Urinary bladder (tissue), 4 donors: ENCODE measurements around the gene BNC2. TPM values are rescaled to one million over a fixed set of nuclear protein-coding genes. Genes with fewer than 3 reads are reported as not detected.
"Not testable (repeated sequence)": the region's sequence is repeated elsewhere in the genome, so short reads cannot be mapped to it uniquely, and the experiment has no call there.

Experiments used
- DNase-seq: peaks from one replicate; pipeline ENCODE4 v3.0.0-alpha.2; 2015; ENCODE audit errors: extremely low spot score
- H3K27ac ChIP-seq: one replicate; pipeline ENCODE4 v1.5.1; 2013; ENCODE audit warnings: low read depth, mild to moderate bottlenecking, moderate library complexity
- H3K36me3 ChIP-seq: one replicate; pipeline ENCODE4 v1.6.1; 2013; ENCODE audit warnings: mild to moderate bottlenecking, moderate library complexity; ENCODE audit not compliant: insufficient read depth
- H3K4me1 ChIP-seq: one replicate; pipeline ENCODE4 v1.6.1; 2013; ENCODE audit warnings: mild to moderate bottlenecking, moderate library complexity; ENCODE audit not compliant: insufficient read depth
- H3K4me3 ChIP-seq: one replicate; pipeline ENCODE4 v1.5.1; 2013; ENCODE audit warnings: low read depth, low read length
- WGBS: extraction: QIAGEN DNeasy Blood & Tissue Kit; methylation state at CpG from one replicate; pipeline ENCODE4 v1.1.7; 2013; 5-methylcytosine and 5-hydroxymethylcytosine counted together
- polyA plus RNA-seq: library from polyadenylated mRNA; stranded (reverse); fragments of 200-250 nt; gene quantifications from one replicate; pipeline ENCODE4 v1.2.3, GENCODE V29; 2013
- total RNA-seq: library from RNA; depleted of rRNA; stranded (reverse); fragments of >200 nt; gene quantifications from one replicate; pipeline ENCODE4 v1.2.3, GENCODE V29; 2014
- donor health status: healthy with polysubstance abuse.
- donor health status: healthy.

Gene BNC2
- total and polyA plus RNA-seq, 2 donors: 10.7 to 69.5 TPM

GRCh38 chr9:16482764-16483163 lies 387.7 kb downstream of the BNC2 start:
- no peak overlapping the region for H3K27ac ChIP-seq
- H3K36me3 ChIP-seq: no peaks in the 10 kb centered on the region
- H3K4me1 ChIP-seq: no peaks in the 10 kb centered on the region
- DNase-seq: no peak
- 95% methylated on average over 6 of the region's 6 CpGs for WGBS
- no peak overlapping the region for H3K4me3 ChIP-seq

- not testable (repeated sequence) for H3K36me3 ChIP-seq, H3K27ac ChIP-seq
- 98% methylated on average over 20 of the region's 20 CpGs for WGBS
Observed at GRCh38 chr9:16480584-16480983, 389.9 kb downstream of the BNC2 start.

GRCh38 chr9:16475996-16476395 lies 394.5 kb downstream of the BNC2 start:
- H3K27ac ChIP-seq: no peak overlapping the region
- no peaks in the 10 kb centered on the region for H3K36me3 ChIP-seq
- WGBS: 91% methylated on average over 7 of the region's 7 CpGs
- H3K4me3 ChIP-seq: no peak overlapping the region
- DNase-seq: no peak
- H3K4me1 ChIP-seq: no peaks in the 10 kb centered on the region

More at GRCh38 chr9:16480584-16480983, 389.9 kb downstream of the BNC2 start:
- not testable (repeated sequence) for H3K4me1 ChIP-seq, H3K4me3 ChIP-seq, DNase-seq

- H3K4me1 ChIP-seq: no peaks in the 10 kb centered on the region
- no peak overlapping the region for H3K27ac ChIP-seq
- DNase-seq: no peak
- WGBS: 92% methylated on average over 3 of the region's 3 CpGs
- H3K4me3 ChIP-seq: no peak overlapping the region
- H3K36me3 ChIP-seq: no peaks in the 10 kb centered on the region
Observed at GRCh38 chr9:16475257-16475656, 395.2 kb downstream of the BNC2 start.

GRCh38 chr9:16469184-16469583 lies 401.3 kb downstream of the BNC2 start:
- no peak overlapping the region for H3K27ac ChIP-seq
- no peaks in the 10 kb centered on the region for H3K36me3 ChIP-seq
- no peak overlapping the region for H3K4me3 ChIP-seq
- H3K4me1 ChIP-seq: no peaks in the 10 kb centered on the region
- WGBS: 81% methylated on average over 4 of the region's 4 CpGs
- no peak for DNase-seq

- WGBS: 26% methylated on average over 2 of the region's 2 CpGs
- no peak overlapping the region for H3K27ac ChIP-seq
Observed at GRCh38 chr9:16461851-16462250, 408.6 kb downstream of the BNC2 start.

GRCh38 chr9:16461137-16461840 lies 409.2 kb downstream of the BNC2 start:
- no peak overlapping the region for H3K27ac ChIP-seq
- WGBS: 69% methylated on average over 12 of the region's 12 CpGs
- DNase-seq: no peak
- no peak overlapping the region for H3K4me3 ChIP-seq
- no peaks in the 10 kb centered on the region for H3K4me1 ChIP-seq
- no peaks in the 10 kb centered on the region for H3K36me3 ChIP-seq

More at GRCh38 chr9:16461851-16462250, 408.6 kb downstream of the BNC2 start:
- no peaks in the 10 kb centered on the region for H3K36me3 ChIP-seq
- no peak overlapping the region for H3K4me3 ChIP-seq
- no peak for DNase-seq
- H3K4me1 ChIP-seq: no peaks in the 10 kb centered on the region

GRCh38 chr9:16460696-16461095 lies 409.8 kb downstream of the BNC2 start:
- H3K27ac ChIP-seq: no peak overlapping the region
- no peaks in the 10 kb centered on the region for H3K36me3 ChIP-seq
- no peak overlapping the region for H3K4me3 ChIP-seq
- WGBS: 78% methylated on average over 6 of the region's 6 CpGs
- no peaks in the 10 kb centered on the region for H3K4me1 ChIP-seq
- no peak for DNase-seq

- Histone ChIP-seq H3K36me3 (no peaks in the 10 kb centered on the region), H3K4me3 (no peak overlapping the region), H3K4me1 (no peaks in the 10 kb centered on the region), H3K27ac (no peak overlapping the region)
- 66% methylated on average over 6 of the region's 6 CpGs for WGBS
- DNase-seq: no peak
Observed at GRCh38 chr9:16459421-16460148, 410.9 kb downstream of the BNC2 start.

- H3K27ac ChIP-seq: no peak overlapping the region
- no peak for DNase-seq
Observed at GRCh38 chr9:16458696-16459420, 411.6 kb downstream of the BNC2 start.

GRCh38 chr9:16455842-16456241 lies 414.6 kb downstream of the BNC2 start:
- no peak for DNase-seq
- no peak overlapping the region for H3K4me3 ChIP-seq
- H3K27ac ChIP-seq: no peak overlapping the region
- no peaks in the 10 kb centered on the region for H3K36me3 ChIP-seq
- H3K4me1 ChIP-seq: no peaks in the 10 kb centered on the region

More at GRCh38 chr9:16458696-16459420, 411.6 kb downstream of the BNC2 start:
- WGBS: 47% methylated on average over 6 of the region's 6 CpGs
- Histone ChIP-seq H3K4me1 (no peaks in the 10 kb centered on the region), H3K36me3 (no peaks in the 10 kb centered on the region), H3K4me3 (no peak overlapping the region)

- H3K27ac ChIP-seq: no peak overlapping the region
- no peak overlapping the region for H3K4me3 ChIP-seq
- H3K4me1 ChIP-seq: no peaks in the 10 kb centered on the region
- H3K36me3 ChIP-seq: no peaks in the 10 kb centered on the region
- 75% methylated on average over 3 of the region's 3 CpGs for WGBS
- no peak for DNase-seq
Observed at GRCh38 chr9:16453390-16453789, 417.1 kb downstream of the BNC2 start.

- H3K4me1 ChIP-seq: no peaks in the 10 kb centered on the region
- H3K36me3 ChIP-seq: no peaks in the 10 kb centered on the region
- no peak overlapping the region for H3K4me3 ChIP-seq
- 61% methylated on average over 3 of the region's 3 CpGs for WGBS
- H3K27ac ChIP-seq: no peak overlapping the region
- DNase-seq: no peak
Observed at GRCh38 chr9:16450578-16450977, 419.9 kb downstream of the BNC2 start.

- DNase-seq: no peak
- H3K4me1 ChIP-seq: no peaks in the 10 kb centered on the region
Observed at GRCh38 chr9:16450043-16450442, 420.4 kb downstream of the BNC2 start.

More at GRCh38 chr9:16450043-16450442, 420.4 kb downstream of the BNC2 start:
- Histone ChIP-seq H3K4me3 (no peak overlapping the region), H3K27ac (no peak overlapping the region), H3K36me3 (no peaks in the 10 kb centered on the region)
